Measurements from ENCODE around the gene PIK3CA. TPM values are rescaled to one million over a fixed set of nuclear protein-coding genes. Genes with fewer than 3 reads are reported as not detected.
"Not testable (repeated sequence)": the region's sequence is repeated elsewhere in the genome, so short reads cannot be mapped to it uniquely, and the experiment has no call there.

The PIK3CA gene
- total and polyA plus RNA-seq, 2 experiments from 2014 or later = 8.3 to 22.5 TPM

GRCh38 chr3:179247289-179248015, 99.3 kb downstream of the PIK3CA start:
- Histone ChIP-seq H3K79me2 (ENCODE audit: insufficient read depth) (no peaks in the 10 kb centered on the region), H4K20me1 (ENCODE audit: insufficient read depth) (no peaks in the 10 kb centered on the region), H3K9ac (no peak overlapping the region), H3K9me2 (ENCODE audit: insufficient read depth) (no peaks in the 10 kb centered on the region), H3K9me3 (ENCODE audit: low read depth) (no peaks in the 10 kb centered on the region), H3K27me3 (replicated peaks; ENCODE audit: insufficient read depth) (no peaks in the 10 kb centered on the region), H2AFZ (no peak overlapping the region), H3K36me3 (ENCODE audit: low read depth) (no peaks in the 10 kb centered on the region), H3F3A (ENCODE audit: insufficient read depth) (no peaks in the 10 kb centered on the region; the same call in 1 of the 2 replicates), H3K4me2 (ENCODE audit: unreplicated experiment) (no peak overlapping the region), H3K4me1 (ENCODE audit: insufficient read depth) (0 out of 2 replicates have a peak, but pooled peaks cover 2% of the 10 kb centered on the region), H3K4me3 (no peak overlapping the region), H3K27ac (no peak overlapping the region)
- in situ Hi-C loops (cut with MboI) = no loop called here
- no peak for DNase-seq
- WGBS, 2 experiments (ENCODE audit: low coverage in 1 of 2, low lambda C conversion rate in 2 of 2, missing lambda C conversion rate in 2 of 2) = 88 to 93% methylated on average over 3 of the region's 3 CpGs
- TF ChIP-seq EZH2phosphoT487 (IDR thresholded peaks at IDR 0.05; ENCODE audit: insufficient read depth, low read depth) = no peak
- TF ChIP-seq EZH2 (IDR thresholded peaks at IDR 0.05; ENCODE audit: insufficient read depth, poor library complexity, severe bottlenecking) = no peak

GRCh38 chr3:179250803-179251476, 102.8 kb downstream of the PIK3CA start, which contains the start of gene KCNMB3:
Gene KCNMB3 (minus strand): TSS chr3:179251114. CDS start chr3:179250990, 124 bp downstream.
- H4K20me1 ChIP-seq (ENCODE audit: insufficient read depth) = no peaks in the 10 kb centered on the region
- no peak for TF ChIP-seq EZH2 (IDR thresholded peaks at IDR 0.05; ENCODE audit: insufficient read depth, poor library complexity, severe bottlenecking)
- TF ChIP-seq EZH2phosphoT487 (IDR thresholded peaks at IDR 0.05; ENCODE audit: insufficient read depth, low read depth) = no peak
- H3K4me2 ChIP-seq (ENCODE audit: unreplicated experiment) = no peak within 1 kb of the TSS
- 0 out of 2 replicates have a peak, but pooled peaks cover 4% of the 10 kb centered on the region for H3K79me2 ChIP-seq (ENCODE audit: insufficient read depth)
- no peaks in the 10 kb centered on the region for H3K9me3 ChIP-seq (ENCODE audit: low read depth)
- H3K4me1 ChIP-seq (ENCODE audit: insufficient read depth) = no peaks in the 10 kb centered on the region
- H2AFZ ChIP-seq = no peak within 1 kb of the TSS
- DNase-seq = no peak
- H3F3A ChIP-seq (ENCODE audit: insufficient read depth) = no peaks in the 10 kb centered on the region; the same call in 1 of the 2 replicates
- H3K36me3 ChIP-seq (ENCODE audit: low read depth) = no peaks in the 10 kb centered on the region
- 92 to 97% methylated on average over 6 of the region's 6 CpGs for WGBS, 2 experiments (ENCODE audit: low coverage in 1 of 2, low lambda C conversion rate in 2 of 2, missing lambda C conversion rate in 2 of 2)
- H3K27ac ChIP-seq = no peak within 1 kb of the TSS
- H3K27me3 ChIP-seq (replicated peaks; ENCODE audit: insufficient read depth) = no peaks in the 10 kb centered on the region
- H3K9me2 ChIP-seq (ENCODE audit: insufficient read depth) = no peaks in the 10 kb centered on the region
- H3K4me3 ChIP-seq = no peak within 1 kb of the TSS
- in situ Hi-C loops (cut with MboI) = no loop called here
- H3K9ac ChIP-seq = no peak within 1 kb of the TSS

- Histone ChIP-seq H3K9ac (no peak overlapping the region), H3K27ac (no peak overlapping the region), H3K27me3 (replicated peaks; ENCODE audit: insufficient read depth) (no peaks in the 10 kb centered on the region), H3K4me1 (ENCODE audit: insufficient read depth) (no peaks in the 10 kb centered on the region), H3K4me2 (ENCODE audit: unreplicated experiment) (no peak overlapping the region), H3K36me3 (ENCODE audit: low read depth) (no peaks in the 10 kb centered on the region), H3F3A (ENCODE audit: insufficient read depth) (no peaks in the 10 kb centered on the region), H3K79me2 (ENCODE audit: insufficient read depth) (0 out of 2 replicates have a peak, but pooled peaks cover 4% of the 10 kb centered on the region), H3K4me3 (no peak overlapping the region), H4K20me1 (ENCODE audit: insufficient read depth) (no peaks in the 10 kb centered on the region), H3K9me2 (ENCODE audit: insufficient read depth) (no peaks in the 10 kb centered on the region), H2AFZ (no peak overlapping the region), H3K9me3 (ENCODE audit: low read depth) (no peaks in the 10 kb centered on the region)
- DNase-seq = no peak
- WGBS, 2 experiments (ENCODE audit: low coverage in 1 of 2, low lambda C conversion rate in 2 of 2, missing lambda C conversion rate in 2 of 2) = 94 to 100% methylated on average over 2 of the region's 2 CpGs
- TF ChIP-seq EZH2phosphoT487 (IDR thresholded peaks at IDR 0.05; ENCODE audit: insufficient read depth, low read depth) (no peak), EZH2 (IDR thresholded peaks at IDR 0.05; ENCODE audit: insufficient read depth, poor library complexity, severe bottlenecking) (no peak)
- in situ Hi-C loops (cut with MboI) = no loop called here
Observed at GRCh38 chr3:179256813-179257212, 108.7 kb downstream of the PIK3CA start.

GRCh38 chr3:179257742-179258141, 109.6 kb downstream of the PIK3CA start:
- H4K20me1 ChIP-seq (ENCODE audit: insufficient read depth); H3K9me3 ChIP-seq (ENCODE audit: low read depth); H3K9me2 ChIP-seq (ENCODE audit: insufficient read depth); H3K27ac ChIP-seq; H3K9ac ChIP-seq; H3K36me3 ChIP-seq (ENCODE audit: low read depth); H3K4me1 ChIP-seq (ENCODE audit: insufficient read depth); H3K4me2 ChIP-seq (ENCODE audit: unreplicated experiment); H2AFZ ChIP-seq; in situ Hi-C loops (cut with MboI); H3K79me2 ChIP-seq (ENCODE audit: insufficient read depth); DNase-seq; H3F3A ChIP-seq (ENCODE audit: insufficient read depth); H3K4me3 ChIP-seq; H3K27me3 ChIP-seq (replicated peaks; ENCODE audit: insufficient read depth): not testable (repeated sequence)
- 96 to 100% methylated on average over 11 of the region's 11 CpGs for WGBS, 2 experiments (ENCODE audit: low coverage in 1 of 2, low lambda C conversion rate in 2 of 2, missing lambda C conversion rate in 2 of 2)

All from GM23248 (cell line).